ENCODE measurements around the gene OR6J1. TPM values are rescaled to one million over a fixed set of nuclear protein-coding genes. Genes with fewer than 3 reads are reported as not detected.
A peak's percentile ranks its signal among the peaks of the same experiment; 100 is the strongest.

The OR6J1 gene
- total and polyA plus RNA-seq, 2 of the 13 experiments (the other 11 are each of a cell fraction or from before 2014, with no cell fraction given) = not detected

GRCh38 chr14:22588526-22589095 lies 55.5 kb downstream of the OR6J1 start (continued):
- TF ChIP-seq CENPBD1 (CRISPR knock-in tag; IDR thresholded peaks at IDR 0.05; ENCODE audit: borderline replicate concordance, low read depth) (no peak), ZNF766 (CRISPR knock-in tag; IDR thresholded peaks at IDR 0.05; ENCODE audit: borderline replicate concordance) (no peak), STAT6 (CRISPR knock-in tag; IDR thresholded peaks at IDR 0.05; ENCODE audit: borderline replicate concordance) (0 out of 2 replicates have a peak, but pooled peaks have one; percentile 81), FOSL1 (CRISPR knock-in tag; IDR thresholded peaks at IDR 0.05; ENCODE audit: borderline replicate concordance) (0 out of 2 replicates have a peak, but pooled peaks have one; percentile 21), THYN1 (CRISPR knock-in tag; IDR thresholded peaks at IDR 0.05; ENCODE audit: borderline replicate concordance, low read depth) (no peak), TCF7 (IDR thresholded peaks at IDR 0.05; ENCODE audit: low read depth) (no peak), AKNA (CRISPR knock-in tag; IDR thresholded peaks at IDR 0.05; ENCODE audit: borderline replicate concordance) (0 out of 2 replicates have a peak, but pooled peaks have one; percentile 75), ZNF570 (CRISPR knock-in tag; IDR thresholded peaks at IDR 0.05; ENCODE audit: borderline replicate concordance) (0 out of 2 replicates have a peak, but pooled peaks have one; percentile 18), BHLHE40 (IDR thresholded peaks at IDR 0.05; ENCODE audit: low read length) (no peak), EP300 (IDR thresholded peaks at IDR 0.05; ENCODE audit: low read depth in 2 of 2, low read length in 2 of 2) (no peak), EP300 (CRISPR knock-in tag; IDR thresholded peaks at IDR 0.05; ENCODE audit: borderline replicate concordance) (no peak), NFYB (CRISPR knock-in tag; IDR thresholded peaks at IDR 0.05) (no peak), ZNF512B (CRISPR knock-in tag; IDR thresholded peaks at IDR 0.05; ENCODE audit: borderline replicate concordance) (no peak), HIC2 (CRISPR knock-in tag; IDR thresholded peaks at IDR 0.05; ENCODE audit: low read depth) (no peak), SP4 (CRISPR knock-in tag; IDR thresholded peaks at IDR 0.05) (no peak), SMAD1 (CRISPR knock-in tag; IDR thresholded peaks at IDR 0.05; ENCODE audit: borderline replicate concordance, low read depth) (no peak)
